Neural cell (in vitro differentiated cells): ENCODE measurements around the gene KRTAP5-2.

ENCODE experiments used
- EP300 ChIP-seq: fragments of 450-650 bp; conservative IDR thresholded peaks from 2 replicates; pipeline ENCODE4 v1.6.1; 2014; ENCODE audit warnings: antibody characterized with exemption, mild to moderate bottlenecking, moderate library complexity; ENCODE audit not compliant: poor library complexity, severe bottlenecking
- EZH2 ChIP-seq: fragments of 200-600, 300-800 bp; shearing (Covaris generic), sonication (generic); IDR thresholded peaks from 2 replicates; pipeline ENCODE4 v1.6.1; 2014; ENCODE audit warnings: antibody characterized with exemption, low read length, borderline replicate concordance, mild to moderate bottlenecking; ENCODE audit not compliant: insufficient read depth, poor library complexity, severe bottlenecking
- MXI1 ChIP-seq: fragments of 450-650 bp; conservative IDR thresholded peaks from 2 replicates; pipeline ENCODE4 v1.6.1; 2014; ENCODE audit warnings: antibody characterized with exemption, mild to moderate bottlenecking; ENCODE audit not compliant: poor library complexity, severe bottlenecking
- SMC3 ChIP-seq: fragments of 450-650 bp; conservative IDR thresholded peaks from 2 replicates; pipeline ENCODE4 v1.6.1; 2014; ENCODE audit warnings: antibody characterized with exemption, mild to moderate bottlenecking, moderate library complexity; ENCODE audit not compliant: poor library complexity
- TAF1 ChIP-seq: IDR thresholded peaks from 2 replicates; pipeline ENCODE4 v1.6.1; 2012; ENCODE audit warnings: low read depth
- TF ChIP-seq, protein P1 (sequence below): fragments of 450-650 bp; IDR thresholded peaks from 2 replicates; pipeline ENCODE4 v1.5.1; 2014; ENCODE audit warnings: antibody characterized with exemption, mild to moderate bottlenecking, moderate library complexity; ENCODE audit not compliant: poor library complexity, severe bottlenecking
- TF ChIP-seq, protein P2 (sequence below): IDR thresholded peaks from 2 replicates; pipeline ENCODE4 v1.6.1; 2012; ENCODE audit warnings: borderline replicate concordance

DNA sequence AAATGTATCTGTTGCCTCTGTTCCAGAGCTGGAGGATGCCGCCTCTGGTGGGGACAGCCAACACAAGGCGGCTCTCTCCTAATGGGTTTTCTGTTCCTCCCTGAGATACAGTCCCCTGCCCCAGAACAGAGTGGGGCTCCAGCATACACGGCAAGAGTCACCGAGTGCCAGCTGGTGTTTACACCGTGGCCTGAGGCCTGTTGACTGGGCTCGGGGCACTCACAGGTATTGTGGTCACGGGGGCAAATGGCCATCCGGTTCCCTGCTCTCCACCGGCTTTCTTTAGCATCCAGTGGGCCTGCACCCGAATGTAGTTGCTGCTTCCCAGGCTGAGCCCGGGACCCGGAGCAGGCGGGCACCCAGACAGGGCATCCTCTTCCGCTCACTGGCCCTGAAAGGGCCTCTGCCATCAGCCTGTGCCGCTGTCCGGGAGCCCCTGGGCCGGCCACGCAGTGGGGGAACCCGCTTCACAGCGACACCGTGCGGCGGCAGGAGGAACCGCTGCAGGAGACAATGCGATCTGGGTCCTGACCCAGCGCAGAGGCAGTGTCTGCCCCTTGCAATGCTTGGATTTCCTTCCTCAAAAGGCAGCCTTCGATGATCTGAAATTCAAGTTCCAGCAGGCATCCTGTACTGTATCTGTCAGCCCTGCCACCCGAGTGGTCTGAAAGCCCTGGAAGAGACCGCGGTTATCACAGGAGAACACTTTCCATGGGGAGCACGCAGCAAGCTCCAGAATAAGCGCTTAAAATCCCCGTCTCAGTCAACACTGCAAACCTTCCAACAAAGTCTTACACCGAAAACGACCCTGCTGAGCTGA lies 30.6 kb upstream of the KRTAP5-2 start:
- TF ChIP-seq EZH2 = no peak
- TF ChIP-seq, protein P1, sequence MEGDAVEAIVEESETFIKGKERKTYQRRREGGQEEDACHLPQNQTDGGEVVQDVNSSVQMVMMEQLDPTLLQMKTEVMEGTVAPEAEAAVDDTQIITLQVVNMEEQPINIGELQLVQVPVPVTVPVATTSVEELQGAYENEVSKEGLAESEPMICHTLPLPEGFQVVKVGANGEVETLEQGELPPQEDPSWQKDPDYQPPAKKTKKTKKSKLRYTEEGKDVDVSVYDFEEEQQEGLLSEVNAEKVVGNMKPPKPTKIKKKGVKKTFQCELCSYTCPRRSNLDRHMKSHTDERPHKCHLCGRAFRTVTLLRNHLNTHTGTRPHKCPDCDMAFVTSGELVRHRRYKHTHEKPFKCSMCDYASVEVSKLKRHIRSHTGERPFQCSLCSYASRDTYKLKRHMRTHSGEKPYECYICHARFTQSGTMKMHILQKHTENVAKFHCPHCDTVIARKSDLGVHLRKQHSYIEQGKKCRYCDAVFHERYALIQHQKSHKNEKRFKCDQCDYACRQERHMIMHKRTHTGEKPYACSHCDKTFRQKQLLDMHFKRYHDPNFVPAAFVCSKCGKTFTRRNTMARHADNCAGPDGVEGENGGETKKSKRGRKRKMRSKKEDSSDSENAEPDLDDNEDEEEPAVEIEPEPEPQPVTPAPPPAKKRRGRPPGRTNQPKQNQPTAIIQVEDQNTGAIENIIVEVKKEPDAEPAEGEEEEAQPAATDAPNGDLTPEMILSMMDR = peak; percentile 71
- TF ChIP-seq TAF1 = no peak
- no peak for TF ChIP-seq MXI1
- TF ChIP-seq, protein P2, sequence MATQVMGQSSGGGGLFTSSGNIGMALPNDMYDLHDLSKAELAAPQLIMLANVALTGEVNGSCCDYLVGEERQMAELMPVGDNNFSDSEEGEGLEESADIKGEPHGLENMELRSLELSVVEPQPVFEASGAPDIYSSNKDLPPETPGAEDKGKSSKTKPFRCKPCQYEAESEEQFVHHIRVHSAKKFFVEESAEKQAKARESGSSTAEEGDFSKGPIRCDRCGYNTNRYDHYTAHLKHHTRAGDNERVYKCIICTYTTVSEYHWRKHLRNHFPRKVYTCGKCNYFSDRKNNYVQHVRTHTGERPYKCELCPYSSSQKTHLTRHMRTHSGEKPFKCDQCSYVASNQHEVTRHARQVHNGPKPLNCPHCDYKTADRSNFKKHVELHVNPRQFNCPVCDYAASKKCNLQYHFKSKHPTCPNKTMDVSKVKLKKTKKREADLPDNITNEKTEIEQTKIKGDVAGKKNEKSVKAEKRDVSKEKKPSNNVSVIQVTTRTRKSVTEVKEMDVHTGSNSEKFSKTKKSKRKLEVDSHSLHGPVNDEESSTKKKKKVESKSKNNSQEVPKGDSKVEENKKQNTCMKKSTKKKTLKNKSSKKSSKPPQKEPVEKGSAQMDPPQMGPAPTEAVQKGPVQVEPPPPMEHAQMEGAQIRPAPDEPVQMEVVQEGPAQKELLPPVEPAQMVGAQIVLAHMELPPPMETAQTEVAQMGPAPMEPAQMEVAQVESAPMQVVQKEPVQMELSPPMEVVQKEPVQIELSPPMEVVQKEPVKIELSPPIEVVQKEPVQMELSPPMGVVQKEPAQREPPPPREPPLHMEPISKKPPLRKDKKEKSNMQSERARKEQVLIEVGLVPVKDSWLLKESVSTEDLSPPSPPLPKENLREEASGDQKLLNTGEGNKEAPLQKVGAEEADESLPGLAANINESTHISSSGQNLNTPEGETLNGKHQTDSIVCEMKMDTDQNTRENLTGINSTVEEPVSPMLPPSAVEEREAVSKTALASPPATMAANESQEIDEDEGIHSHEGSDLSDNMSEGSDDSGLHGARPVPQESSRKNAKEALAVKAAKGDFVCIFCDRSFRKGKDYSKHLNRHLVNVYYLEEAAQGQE = no peak
- no peak for TF ChIP-seq EP300
- peak; percentile 37 for TF ChIP-seq SMC3
